Bronchial epithelial cell (primary cell): ENCODE results near the gene MTF2. TPM values are rescaled to one million over a fixed set of nuclear protein-coding genes. Genes with fewer than 3 reads are reported as not detected.
"Not testable (repeated sequence)": the region's sequence is repeated elsewhere in the genome, so short reads cannot be mapped to it uniquely, and the experiment has no call there.

ENCODE experiments used
- DNase-seq: peaks from one replicate; pipeline ENCODE4 v3.0.0-alpha.2; 2010; ENCODE audit warnings: low read depth
- FAIRE-seq: peaks from 2 replicates; lab custom pipeline; 2011; peaks lifted over from hg19 to GRCh38; lab: Jason Lieb, UNC
- H3K27me3 ChIP-seq: 2 replicates; pipeline ENCODE4 v1.5.1; 2011; ENCODE audit warnings: low read length; ENCODE audit not compliant: control insufficient read depth, insufficient read depth
- H3K36me3 ChIP-seq: 2 replicates; pipeline ENCODE4 v1.5.1; 2011; ENCODE audit warnings: low read length; ENCODE audit not compliant: control insufficient read depth, insufficient read depth
- H3K4me3 ChIP-seq: 2 replicates; pipeline ENCODE4 v1.5.1; 2011; ENCODE audit warnings: mild to moderate bottlenecking, low read depth, low read length, control low read depth
- total RNA-seq: library from RNA; depleted of rRNA; stranded (reverse); fragments of >200 nt; gene quantifications from 2 replicates; pipeline ENCODE4 v1.2.1, GENCODE V29; 2014
- TF ChIP-seq, protein P1 (sequence below): IDR thresholded peaks from 2 replicates; pipeline ENCODE4 v1.5.1; 2011; ENCODE audit warnings: mild to moderate bottlenecking, moderate library complexity, low read length, control low read depth, inconsistent platforms; ENCODE audit not compliant: insufficient read depth, severe bottlenecking

MTF2 gene
- 20.3 and 21.0 TPM in 2 replicates for total RNA-seq

DNA sequence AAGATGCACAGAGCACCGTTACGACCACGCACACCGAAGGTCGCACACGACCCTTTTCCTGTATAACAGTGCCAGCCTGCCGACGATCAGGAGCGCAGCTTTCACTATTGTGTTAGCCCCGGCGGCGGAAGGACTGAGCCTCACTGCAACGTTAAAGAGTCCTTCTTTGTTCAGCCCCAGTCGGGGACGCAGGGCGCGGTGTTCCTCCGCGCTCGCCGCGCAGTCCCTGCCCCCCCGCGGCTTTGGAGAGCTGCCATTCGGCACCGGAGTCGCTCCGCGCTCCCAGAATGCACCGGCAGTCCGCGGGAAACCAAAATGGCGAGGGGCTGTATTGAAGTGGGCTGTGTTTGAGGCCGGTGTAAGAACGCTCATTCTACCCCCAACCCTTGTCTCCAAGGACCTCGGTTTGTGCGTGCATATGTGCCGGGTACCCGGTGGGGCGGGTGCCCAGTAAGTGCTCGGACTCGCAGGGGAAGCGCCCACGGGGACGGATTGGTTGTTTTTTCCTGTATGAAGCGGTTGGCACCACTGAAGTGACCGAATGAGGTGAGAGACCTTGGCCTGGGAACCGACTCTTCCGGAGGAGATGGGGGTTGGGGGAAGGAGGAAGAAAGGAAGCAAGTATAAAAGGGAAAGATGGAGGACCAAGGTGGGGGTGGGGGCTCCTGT, at the start of gene MTF2:
TSS of gene MTF2 (plus strand) at position 298 of the 669 bp plus-strand sequence. CDS start at position 542, 244 bp downstream.
- DNase-seq, result peak; percentile 83
- Histone ChIP-seq H3K36me3 (no peaks in the 10 kb centered on the region), H3K4me3 (peak within 1 kb of the TSS; percentile 65), H3K27me3 (no peaks in the 10 kb centered on the region)
- no peak for FAIRE-seq
- TF ChIP-seq, protein P1, sequence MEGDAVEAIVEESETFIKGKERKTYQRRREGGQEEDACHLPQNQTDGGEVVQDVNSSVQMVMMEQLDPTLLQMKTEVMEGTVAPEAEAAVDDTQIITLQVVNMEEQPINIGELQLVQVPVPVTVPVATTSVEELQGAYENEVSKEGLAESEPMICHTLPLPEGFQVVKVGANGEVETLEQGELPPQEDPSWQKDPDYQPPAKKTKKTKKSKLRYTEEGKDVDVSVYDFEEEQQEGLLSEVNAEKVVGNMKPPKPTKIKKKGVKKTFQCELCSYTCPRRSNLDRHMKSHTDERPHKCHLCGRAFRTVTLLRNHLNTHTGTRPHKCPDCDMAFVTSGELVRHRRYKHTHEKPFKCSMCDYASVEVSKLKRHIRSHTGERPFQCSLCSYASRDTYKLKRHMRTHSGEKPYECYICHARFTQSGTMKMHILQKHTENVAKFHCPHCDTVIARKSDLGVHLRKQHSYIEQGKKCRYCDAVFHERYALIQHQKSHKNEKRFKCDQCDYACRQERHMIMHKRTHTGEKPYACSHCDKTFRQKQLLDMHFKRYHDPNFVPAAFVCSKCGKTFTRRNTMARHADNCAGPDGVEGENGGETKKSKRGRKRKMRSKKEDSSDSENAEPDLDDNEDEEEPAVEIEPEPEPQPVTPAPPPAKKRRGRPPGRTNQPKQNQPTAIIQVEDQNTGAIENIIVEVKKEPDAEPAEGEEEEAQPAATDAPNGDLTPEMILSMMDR, result no peak

DNA sequence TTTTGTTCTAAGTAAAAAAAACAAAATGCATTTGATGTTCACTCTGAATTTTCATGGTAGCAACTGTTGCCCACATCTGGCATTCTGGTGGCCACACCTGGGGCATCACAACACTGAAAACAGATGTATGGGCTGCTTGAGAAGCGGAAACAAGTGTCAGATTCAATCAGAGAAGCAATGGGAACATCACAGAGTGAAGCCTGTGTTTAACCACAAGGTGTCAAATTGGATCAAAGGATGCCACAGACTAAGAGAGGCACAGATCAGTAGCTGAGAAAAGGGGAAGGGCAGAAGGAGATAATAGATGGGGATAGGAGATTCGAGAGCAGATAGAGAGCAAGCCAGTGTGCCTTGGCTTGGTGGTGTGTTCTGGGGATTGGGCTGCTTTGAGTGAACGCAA, 49.8 kb upstream of the MTF2 start:
- FAIRE-seq, result no peak
- Histone ChIP-seq H3K4me3 (no peak overlapping the region), H3K36me3 (no peaks in the 10 kb centered on the region), H3K27me3 (no peaks in the 10 kb centered on the region)
- TF ChIP-seq, protein P1, result no peak
- no peak for DNase-seq

DNA sequence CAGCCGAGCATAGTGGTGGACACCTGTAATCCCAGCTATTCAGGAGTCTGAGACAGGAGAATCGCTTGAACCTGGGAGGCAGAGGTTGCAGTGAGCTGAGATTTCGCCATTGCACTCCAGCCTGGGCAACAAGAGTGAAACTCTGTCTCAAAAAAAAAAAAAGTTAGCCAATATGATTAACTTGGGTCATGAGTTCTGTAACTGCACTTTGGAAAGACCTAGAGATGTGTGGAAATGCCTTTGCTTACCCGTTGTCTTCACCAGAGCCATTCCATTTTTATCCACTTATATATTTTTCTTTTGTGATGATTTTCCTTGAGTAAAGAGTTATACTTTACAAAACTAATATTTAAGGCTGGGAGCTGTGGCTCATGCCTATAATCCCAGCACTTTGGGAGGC, 48.9 kb upstream of the MTF2 start:
- FAIRE-seq, H3K36me3 ChIP-seq, H3K27me3 ChIP-seq, DNase-seq, H3K4me3 ChIP-seq: not testable (repeated sequence)

DNA sequence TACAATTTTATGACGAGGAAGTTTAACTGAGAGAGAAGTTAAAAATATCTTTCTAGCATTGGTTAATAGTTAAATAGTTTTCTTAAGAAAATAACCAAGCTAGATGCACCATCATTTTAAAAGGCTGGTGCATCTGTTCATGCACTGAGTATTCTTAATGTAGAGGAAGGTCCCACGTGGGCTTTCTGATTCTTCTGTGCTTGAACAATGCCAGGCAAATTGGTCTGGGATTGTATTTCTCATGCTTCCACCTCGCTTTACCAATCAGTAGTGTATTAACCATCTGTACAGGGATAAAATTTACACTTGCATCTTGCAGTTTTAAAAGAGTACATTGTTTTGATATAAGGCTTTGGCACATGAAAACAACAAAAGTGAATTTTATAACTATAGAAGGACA, 47.4 kb upstream of the MTF2 start:
- DNase-seq (no peak), FAIRE-seq (no peak)
- Histone ChIP-seq H3K4me3 (no peak overlapping the region), H3K36me3 (no peaks in the 10 kb centered on the region), H3K27me3 (no peaks in the 10 kb centered on the region)
- TF ChIP-seq, protein P1, result no peak

DNA sequence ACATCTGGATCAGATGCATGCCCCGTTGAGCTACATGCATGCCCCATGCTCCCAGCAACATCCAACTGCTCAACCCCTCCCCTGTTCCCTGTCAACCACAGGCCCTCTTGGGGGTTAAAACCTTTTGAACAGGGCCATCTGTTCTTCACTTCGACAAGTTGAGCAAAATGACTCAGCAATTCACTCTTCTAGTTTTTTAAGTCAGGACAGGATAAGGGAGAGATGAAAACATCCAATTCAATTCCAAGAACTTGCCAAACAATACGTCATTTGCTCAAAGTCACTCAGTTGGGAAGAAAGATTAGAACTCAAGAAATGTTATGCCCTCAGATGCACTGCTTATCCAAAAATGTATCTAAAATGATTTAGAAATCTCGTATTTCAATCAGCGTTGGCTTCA, 46.1 kb upstream of the MTF2 start:
- DNase-seq, result no peak
- FAIRE-seq, result no peak
- Histone ChIP-seq H3K4me3 (no peak overlapping the region), H3K36me3 (no peaks in the 10 kb centered on the region), H3K27me3 (no peaks in the 10 kb centered on the region)
- TF ChIP-seq, protein P1, result no peak

DNA sequence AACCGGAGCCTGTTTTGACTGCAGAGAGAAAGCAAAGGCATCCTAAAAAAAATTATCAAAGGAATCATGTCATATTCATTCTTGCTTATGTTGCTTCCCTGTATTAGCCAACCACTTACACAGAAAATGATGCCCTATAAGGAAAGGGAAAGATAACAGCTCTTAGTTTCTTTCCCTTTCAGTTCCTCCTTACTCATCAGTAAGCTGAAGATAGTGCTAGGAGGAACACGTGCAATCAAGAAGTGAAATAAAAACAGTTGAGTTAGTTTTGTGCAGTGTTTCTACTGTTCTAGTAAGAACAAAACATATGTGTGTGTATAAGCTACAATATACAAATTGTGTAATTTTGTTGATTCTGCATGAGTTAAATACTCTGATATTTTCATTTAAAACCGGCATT, 45.3 kb upstream of the MTF2 start:
- Histone ChIP-seq H3K36me3 (no peaks in the 10 kb centered on the region), H3K27me3 (no peaks in the 10 kb centered on the region), H3K4me3 (no peak overlapping the region)
- no peak for FAIRE-seq
- no peak for DNase-seq
- TF ChIP-seq, protein P1, result no peak
